Subcutaneous adipose tissue (tissue), 4 donors: ENCODE measurements around the gene SELENOT. TPM values are rescaled to one million over a fixed set of nuclear protein-coding genes. Genes with fewer than 3 reads are reported as not detected.

Experiments used
- CTCF ChIP-seq: fragments of 450-650 bp; IDR thresholded peaks from one replicate; pipeline ENCODE4 v1.5.1; 2016; ENCODE audit warnings: low read depth, mild to moderate bottlenecking, control low read depth, antibody characterized with exemption, moderate library complexity
- total RNA-seq, 4 donors: library from RNA; depleted of rRNA; stranded (reverse); fragments of >200 nt; gene quantifications; one replicate each; pipeline ENCODE4 v1.1.0, GENCODE V29; 2016

The SELENOT gene
- total RNA-seq, 4 donors from 2014 or later: 66.9 to 207 (median 92.8) TPM

GRCh38 chr3:150610785-150611184 lies 7.7 kb downstream of the SELENOT start:
- TF ChIP-seq CTCF: no peak

GRCh38 chr3:150611666-150612065 lies 8.5 kb downstream of the SELENOT start:
- no peak for TF ChIP-seq CTCF

- TF ChIP-seq CTCF: no peak
Observed at GRCh38 chr3:150612494-150612893, 9.4 kb downstream of the SELENOT start.

GRCh38 chr3:150613034-150613433 lies 9.9 kb downstream of the SELENOT start:
- no peak for TF ChIP-seq CTCF

- TF ChIP-seq CTCF: no peak
Observed at GRCh38 chr3:150613709-150614480, 10.8 kb downstream of the SELENOT start.

GRCh38 chr3:150620002-150620689 lies 17.0 kb downstream of the SELENOT start:
- no peak for TF ChIP-seq CTCF

GRCh38 chr3:150623945-150624344 lies 20.8 kb downstream of the SELENOT start:
- no peak for TF ChIP-seq CTCF
